GM18499 (cell line): ENCODE measurements around the gene SLC24A3.
"Not testable (repeated sequence)": the region's sequence is repeated elsewhere in the genome, so short reads cannot be mapped to it uniquely, and the experiment has no call there.

ENCODE experiments used
- ATAC-seq: cut with Tn5 transposase; IDR thresholded peaks from one replicate; pipeline ENCODE4 v1.9.1; 2021; ENCODE audit warnings: moderate number of reproducible peaks; ENCODE audit not compliant: insufficient read depth, unreplicated experiment

Gene SLC24A3

GRCh38 chr20:19644085-19644484 is 431.6 kb downstream of the SLC24A3 start:
- ATAC-seq, result no peak

GRCh38 chr20:19646963-19647362 is 434.5 kb downstream of the SLC24A3 start:
- ATAC-seq, result no peak

- no peak for ATAC-seq
Measured at GRCh38 chr20:19648024-19648423, 435.6 kb downstream of the SLC24A3 start.

GRCh38 chr20:19649041-19649440 is 436.6 kb downstream of the SLC24A3 start:
- ATAC-seq, result no peak

- no peak for ATAC-seq
Measured at GRCh38 chr20:19652591-19653026, 440.2 kb downstream of the SLC24A3 start.

- ATAC-seq, result no peak
Measured at GRCh38 chr20:19653327-19653726, 440.9 kb downstream of the SLC24A3 start.

- ATAC-seq, result no peak
Measured at GRCh38 chr20:19654921-19655320, 442.5 kb downstream of the SLC24A3 start.

GRCh38 chr20:19658137-19658536 is 445.7 kb downstream of the SLC24A3 start:
- ATAC-seq, result no peak

GRCh38 chr20:19659448-19659847 is 447.0 kb downstream of the SLC24A3 start:
- ATAC-seq, result no peak

- ATAC-seq, result no peak
Measured at GRCh38 chr20:19660808-19661378, 448.5 kb downstream of the SLC24A3 start.

GRCh38 chr20:19661717-19662636 is 449.5 kb downstream of the SLC24A3 start:
- no peak for ATAC-seq

GRCh38 chr20:19662637-19662995 is 450.2 kb downstream of the SLC24A3 start:
- no peak for ATAC-seq

- no peak for ATAC-seq
Measured at GRCh38 chr20:19668418-19668817, 456.0 kb downstream of the SLC24A3 start.

- ATAC-seq, result no peak
Measured at GRCh38 chr20:19670829-19671228, 458.4 kb downstream of the SLC24A3 start.

- ATAC-seq, result no peak
Measured at GRCh38 chr20:19671374-19671773, 458.9 kb downstream of the SLC24A3 start.

- no peak for ATAC-seq
Measured at GRCh38 chr20:19672498-19672897, 460.1 kb downstream of the SLC24A3 start.

- no peak for ATAC-seq
Measured at GRCh38 chr20:19673575-19673974, 461.1 kb downstream of the SLC24A3 start.

- ATAC-seq, result no peak
Measured at GRCh38 chr20:19676202-19676601, 463.8 kb downstream of the SLC24A3 start.

- ATAC-seq, result no peak
Measured at GRCh38 chr20:19677336-19677735, 464.9 kb downstream of the SLC24A3 start.

- not testable (repeated sequence) for ATAC-seq
Measured at GRCh38 chr20:19678591-19678990, 466.1 kb downstream of the SLC24A3 start.

- ATAC-seq, result no peak
Measured at GRCh38 chr20:19679900-19680495, 467.6 kb downstream of the SLC24A3 start.
